Colonic mucosa (tissue), 4 donors: ENCODE data around the gene RGS12. TPM values are rescaled to one million over a fixed set of nuclear protein-coding genes. Genes with fewer than 3 reads are reported as not detected.

Experiments
- DNase-seq: peaks from one replicate; pipeline ENCODE4 v3.0.0-alpha.2; 2020
- H3K27ac ChIP-seq: fragments of 200-600 bp; one replicate; pipeline ENCODE4 v1.8.0; 2021
- H3K27me3 ChIP-seq: fragments of 200-600 bp; one replicate; pipeline ENCODE4 v1.8.0; 2021
- H3K36me3 ChIP-seq: fragments of 200-600 bp; one replicate; pipeline ENCODE4 v1.8.0; 2021
- H3K4me1 ChIP-seq: fragments of 200-600 bp; one replicate; pipeline ENCODE4 v1.8.0; 2021; ENCODE audit warnings: mild to moderate bottlenecking
- H3K4me3 ChIP-seq: fragments of 200-600 bp; one replicate; pipeline ENCODE4 v1.8.0; 2021
- H3K9ac ChIP-seq, 2 donors: one replicate each; pipeline ENCODE4 v1.7.0; 2013; ENCODE audit warnings: control low read depth in 2 of 2, low read depth in 2 of 2, low read length in 2 of 2
- H3K9me3 ChIP-seq: fragments of 200-600 bp; one replicate; pipeline ENCODE4 v1.8.0; 2021
- intact Hi-C: fragments of 100-400 bp; cut with DNase I; formaldehyde crosslinking; loops from one replicate; pipeline ENCODE4 v1.14.1; 2022
- total RNA-seq, 2 donors: library from RNA; stranded (reverse); fragmentation: NEBNext Ultra II Directional in 1 of 2; extraction: Animal tissue kit (Norgen Biotek cat#: 25700) in 1 of 2; gene quantifications; one replicate each; pipeline ENCODE4 v1.2.1, GENCODE V29; 2021
- TF ChIP-seq, protein P1 (sequence below): fragments of 200-600 bp; IDR thresholded peaks from one replicate; pipeline ENCODE4 v1.8.0; 2022; ENCODE audit warnings: antibody characterized with exemption, mild to moderate bottlenecking
- donor health status: healthy.
- donor health status: DM: no; HTN: no; CAD: no.
- donor health status: DM: no; HTN: no; CAD: no.

Gene RGS12
- total RNA-seq, 2 donors from 2014 or later: 18.0 to 25.7 TPM

DNA sequence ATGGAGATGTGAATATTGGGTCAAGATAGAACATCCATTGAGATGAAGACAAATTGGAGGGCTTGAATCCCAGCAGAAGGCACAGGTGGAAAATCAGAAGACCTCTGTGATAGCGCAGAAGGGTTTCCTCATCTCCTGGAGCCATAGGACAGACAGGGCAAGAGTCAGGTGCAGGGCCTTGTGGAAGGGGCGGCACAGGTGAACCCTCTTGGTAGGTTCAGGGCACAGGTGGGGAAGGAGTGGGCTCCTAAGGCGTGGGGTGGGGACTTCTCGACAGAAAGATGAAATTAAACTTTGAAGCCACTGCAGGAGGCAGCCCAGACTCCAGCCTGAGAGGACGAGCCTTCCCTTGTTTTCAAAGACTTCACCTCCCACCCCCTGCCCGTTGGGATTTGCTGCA, 9.3 kb upstream of the RGS12 start:
- no peak overlapping the region for H3K27ac ChIP-seq
- no peaks in the 10 kb centered on the region for H3K9me3 ChIP-seq
- intact Hi-C loops: no loop called here
- H3K27me3 ChIP-seq: peaks cover 14% of the 10 kb centered on the region
- TF ChIP-seq, protein P1, sequence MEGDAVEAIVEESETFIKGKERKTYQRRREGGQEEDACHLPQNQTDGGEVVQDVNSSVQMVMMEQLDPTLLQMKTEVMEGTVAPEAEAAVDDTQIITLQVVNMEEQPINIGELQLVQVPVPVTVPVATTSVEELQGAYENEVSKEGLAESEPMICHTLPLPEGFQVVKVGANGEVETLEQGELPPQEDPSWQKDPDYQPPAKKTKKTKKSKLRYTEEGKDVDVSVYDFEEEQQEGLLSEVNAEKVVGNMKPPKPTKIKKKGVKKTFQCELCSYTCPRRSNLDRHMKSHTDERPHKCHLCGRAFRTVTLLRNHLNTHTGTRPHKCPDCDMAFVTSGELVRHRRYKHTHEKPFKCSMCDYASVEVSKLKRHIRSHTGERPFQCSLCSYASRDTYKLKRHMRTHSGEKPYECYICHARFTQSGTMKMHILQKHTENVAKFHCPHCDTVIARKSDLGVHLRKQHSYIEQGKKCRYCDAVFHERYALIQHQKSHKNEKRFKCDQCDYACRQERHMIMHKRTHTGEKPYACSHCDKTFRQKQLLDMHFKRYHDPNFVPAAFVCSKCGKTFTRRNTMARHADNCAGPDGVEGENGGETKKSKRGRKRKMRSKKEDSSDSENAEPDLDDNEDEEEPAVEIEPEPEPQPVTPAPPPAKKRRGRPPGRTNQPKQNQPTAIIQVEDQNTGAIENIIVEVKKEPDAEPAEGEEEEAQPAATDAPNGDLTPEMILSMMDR: no peak
- no peak overlapping the region for H3K9ac ChIP-seq
- no peak overlapping the region for H3K4me3 ChIP-seq
- H3K36me3 ChIP-seq: no peaks in the 10 kb centered on the region
- DNase-seq: no peak
- no peaks in the 10 kb centered on the region for H3K4me1 ChIP-seq

DNA sequence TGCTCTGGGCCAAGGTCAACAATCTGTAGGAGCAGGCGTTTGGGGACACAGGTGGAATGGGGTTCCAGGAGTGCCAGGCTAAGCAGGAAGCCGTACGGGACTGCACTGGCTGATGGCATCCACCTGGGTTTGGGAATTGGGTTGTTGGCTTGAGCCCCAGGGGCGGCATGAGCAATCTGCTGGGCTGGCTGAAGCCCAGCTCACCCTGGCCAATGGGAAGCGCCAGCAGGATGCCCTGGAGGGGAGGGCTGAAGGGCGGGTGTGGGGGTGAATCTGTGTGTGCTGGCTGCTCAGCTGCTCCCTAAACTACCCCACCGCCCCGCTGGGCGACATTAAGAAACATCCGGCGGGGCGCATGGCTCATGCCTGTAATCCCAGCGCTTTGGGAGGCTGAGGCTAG, 8.9 kb upstream of the RGS12 start:
- intact Hi-C loops: no loop called here
- TF ChIP-seq, protein P1: no peak
- Histone ChIP-seq H3K27me3 (peaks cover 14% of the 10 kb centered on the region), H3K27ac (no peak overlapping the region), H3K9me3 (no peaks in the 10 kb centered on the region), H3K36me3 (no peaks in the 10 kb centered on the region), H3K9ac (no peak overlapping the region), H3K4me3 (no peak overlapping the region), H3K4me1 (no peaks in the 10 kb centered on the region)
- peak; percentile 8 for DNase-seq

DNA sequence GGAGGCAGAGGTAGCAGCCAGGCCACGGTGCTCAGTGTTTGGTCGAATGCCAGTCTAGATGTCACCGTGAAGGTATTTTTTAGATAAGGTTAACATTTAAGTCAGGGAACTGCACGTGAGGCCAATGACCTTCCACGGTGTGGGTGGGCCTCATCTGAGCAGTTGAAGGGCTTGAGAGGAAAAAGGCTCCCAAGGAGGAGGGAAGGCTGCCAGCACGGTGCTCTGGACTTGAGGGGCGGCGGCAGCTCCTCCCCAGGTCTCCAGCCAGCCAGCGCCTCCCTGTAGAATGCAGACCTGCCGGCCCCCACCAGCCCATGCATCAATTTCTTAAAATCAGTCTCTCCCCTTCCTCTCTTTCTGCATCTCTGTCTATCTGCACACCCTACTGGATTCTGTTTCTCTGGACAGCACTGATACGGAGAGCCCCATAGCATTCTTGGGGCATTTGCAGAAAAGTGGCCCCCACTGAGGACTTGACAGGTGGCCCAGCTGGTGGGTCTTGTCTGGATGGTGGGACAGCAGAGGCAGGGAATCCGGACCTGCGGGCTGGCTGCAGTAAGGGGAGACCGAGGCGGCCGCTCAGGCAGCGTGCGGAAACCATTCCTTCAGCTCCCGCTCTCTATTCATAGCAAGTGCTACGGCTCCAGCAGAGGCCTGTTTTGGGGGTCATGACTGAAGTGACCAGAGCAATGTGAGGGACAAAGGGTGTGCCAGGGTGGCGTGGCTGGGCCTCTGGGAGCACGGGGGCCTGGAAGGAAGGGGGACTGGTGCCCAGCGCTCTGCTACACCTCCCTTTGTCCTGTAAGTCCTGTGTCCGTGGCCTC, 7.9 kb upstream of the RGS12 start:
- H3K27ac ChIP-seq: no peak overlapping the region
- H3K9me3 ChIP-seq: no peaks in the 10 kb centered on the region
- no peaks in the 10 kb centered on the region for H3K36me3 ChIP-seq
- peak; percentile 10 for DNase-seq
- intact Hi-C loops: no loop called here
- TF ChIP-seq, protein P1: no peak
- H3K4me1 ChIP-seq: no peaks in the 10 kb centered on the region
- H3K4me3 ChIP-seq: no peak overlapping the region
- H3K9ac ChIP-seq: no peak overlapping the region
- H3K27me3 ChIP-seq: peaks cover 14% of the 10 kb centered on the region

DNA sequence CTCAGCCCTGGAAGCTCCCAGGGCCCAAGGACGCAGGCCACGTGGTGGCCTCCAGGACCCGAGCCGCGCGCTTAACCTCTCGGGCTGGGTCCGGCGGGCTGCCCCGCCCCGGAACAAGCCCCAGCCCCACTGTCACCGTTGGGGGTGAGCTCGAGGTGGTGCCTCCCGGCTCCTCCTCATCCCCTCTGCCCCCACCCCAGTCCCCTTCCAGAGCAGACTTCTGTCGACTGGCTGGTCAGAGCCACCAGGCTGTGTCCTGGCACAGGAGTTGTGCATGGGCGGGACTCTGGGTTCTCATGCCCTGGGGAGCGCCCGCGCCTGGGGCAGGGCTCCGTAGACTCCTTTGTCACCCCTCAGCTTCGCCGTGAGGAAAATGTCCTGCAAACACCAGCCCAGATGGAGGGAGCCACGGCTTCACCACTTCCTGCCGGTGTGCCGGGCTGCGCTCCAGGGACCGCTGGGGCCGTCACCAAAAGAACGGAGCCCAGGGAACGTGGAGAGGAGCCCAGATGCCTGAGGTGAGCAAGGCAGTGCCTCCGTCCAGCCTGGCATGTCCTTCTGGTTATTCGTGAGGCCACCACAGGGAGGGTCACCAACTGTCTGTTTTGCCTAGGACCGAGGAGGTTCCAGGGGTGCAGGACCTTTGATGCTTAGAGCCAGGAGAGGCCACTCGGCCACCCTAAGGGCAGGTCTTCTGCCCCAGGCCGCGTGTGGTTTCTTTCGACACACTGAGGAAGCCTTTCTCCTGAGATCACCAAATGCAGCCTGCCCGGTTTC, 7.1 kb upstream of the RGS12 start:
- Histone ChIP-seq H3K9me3 (no peaks in the 10 kb centered on the region), H3K27me3 (peaks cover 14% of the 10 kb centered on the region), H3K9ac (peak overlapping the region in 1 of 2 donors; percentile 35), H3K4me3 (no peak overlapping the region), H3K36me3 (no peaks in the 10 kb centered on the region), H3K4me1 (no peaks in the 10 kb centered on the region), H3K27ac (no peak overlapping the region)
- TF ChIP-seq, protein P1: no peak
- intact Hi-C loops: no loop called here
- no peak for DNase-seq

DNA sequence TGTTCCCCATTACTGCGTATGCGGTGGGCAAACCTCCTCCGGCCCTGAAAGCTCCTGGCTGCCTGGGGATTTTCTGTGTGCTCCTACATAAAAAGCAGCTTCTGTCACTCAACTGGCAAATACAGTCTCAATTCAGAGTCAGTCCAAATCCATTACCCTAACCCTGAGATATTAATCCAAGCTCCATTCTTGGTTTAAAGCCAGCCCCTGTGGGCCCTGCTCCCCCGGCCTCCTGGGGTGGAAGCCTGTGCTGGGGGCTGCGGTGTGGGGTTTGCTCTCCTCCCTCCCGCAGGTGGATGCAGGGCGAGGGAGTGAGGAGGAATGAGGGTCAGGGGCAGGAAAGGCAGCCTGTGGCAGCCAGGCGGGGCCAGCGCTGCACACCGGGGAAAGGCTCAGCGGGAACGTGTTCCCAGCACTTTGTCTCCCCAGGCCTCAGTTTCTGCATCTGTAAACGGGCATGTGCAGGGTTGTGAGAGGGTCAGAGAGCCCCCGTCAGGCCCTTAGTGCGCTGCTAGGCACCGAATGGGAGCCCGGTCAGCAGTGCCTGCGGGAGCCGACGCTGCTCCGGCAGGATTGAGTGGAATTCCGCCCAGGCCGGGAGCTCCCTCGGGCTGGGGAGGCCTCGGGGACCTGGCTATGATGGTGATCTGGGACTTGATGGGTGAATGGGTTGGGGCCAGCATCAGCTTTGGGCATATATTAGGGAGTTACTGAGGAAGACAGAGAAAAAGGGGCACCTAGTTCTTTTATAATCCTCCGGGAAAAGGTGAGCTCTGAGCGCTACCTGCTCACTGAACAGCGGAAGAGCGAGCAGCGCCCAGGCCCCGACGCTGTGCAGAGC, 6.3 kb upstream of the RGS12 start:
- Histone ChIP-seq H3K36me3 (no peaks in the 10 kb centered on the region), H3K9me3 (no peaks in the 10 kb centered on the region), H3K9ac (no peak overlapping the region), H3K27me3 (peaks cover 14% of the 10 kb centered on the region), H3K4me3 (no peak overlapping the region), H3K4me1 (peaks cover 2% of the 10 kb centered on the region), H3K27ac (no peak overlapping the region)
- intact Hi-C loops: no loop called here
- DNase-seq: no peak
- TF ChIP-seq, protein P1: no peak
